GM21528 (cell line): ENCODE results near the gene NAP1L4.

ENCODE experiments used
- ATAC-seq: cut with Tn5 transposase; IDR thresholded peaks from one replicate; pipeline ENCODE4 v1.9.1; 2021; ENCODE audit warnings: mild to moderate bottlenecking, moderate library complexity; ENCODE audit not compliant: unreplicated experiment, low FRiP score

Gene NAP1L4, protein sequence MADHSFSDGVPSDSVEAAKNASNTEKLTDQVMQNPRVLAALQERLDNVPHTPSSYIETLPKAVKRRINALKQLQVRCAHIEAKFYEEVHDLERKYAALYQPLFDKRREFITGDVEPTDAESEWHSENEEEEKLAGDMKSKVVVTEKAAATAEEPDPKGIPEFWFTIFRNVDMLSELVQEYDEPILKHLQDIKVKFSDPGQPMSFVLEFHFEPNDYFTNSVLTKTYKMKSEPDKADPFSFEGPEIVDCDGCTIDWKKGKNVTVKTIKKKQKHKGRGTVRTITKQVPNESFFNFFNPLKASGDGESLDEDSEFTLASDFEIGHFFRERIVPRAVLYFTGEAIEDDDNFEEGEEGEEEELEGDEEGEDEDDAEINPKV

DNA sequence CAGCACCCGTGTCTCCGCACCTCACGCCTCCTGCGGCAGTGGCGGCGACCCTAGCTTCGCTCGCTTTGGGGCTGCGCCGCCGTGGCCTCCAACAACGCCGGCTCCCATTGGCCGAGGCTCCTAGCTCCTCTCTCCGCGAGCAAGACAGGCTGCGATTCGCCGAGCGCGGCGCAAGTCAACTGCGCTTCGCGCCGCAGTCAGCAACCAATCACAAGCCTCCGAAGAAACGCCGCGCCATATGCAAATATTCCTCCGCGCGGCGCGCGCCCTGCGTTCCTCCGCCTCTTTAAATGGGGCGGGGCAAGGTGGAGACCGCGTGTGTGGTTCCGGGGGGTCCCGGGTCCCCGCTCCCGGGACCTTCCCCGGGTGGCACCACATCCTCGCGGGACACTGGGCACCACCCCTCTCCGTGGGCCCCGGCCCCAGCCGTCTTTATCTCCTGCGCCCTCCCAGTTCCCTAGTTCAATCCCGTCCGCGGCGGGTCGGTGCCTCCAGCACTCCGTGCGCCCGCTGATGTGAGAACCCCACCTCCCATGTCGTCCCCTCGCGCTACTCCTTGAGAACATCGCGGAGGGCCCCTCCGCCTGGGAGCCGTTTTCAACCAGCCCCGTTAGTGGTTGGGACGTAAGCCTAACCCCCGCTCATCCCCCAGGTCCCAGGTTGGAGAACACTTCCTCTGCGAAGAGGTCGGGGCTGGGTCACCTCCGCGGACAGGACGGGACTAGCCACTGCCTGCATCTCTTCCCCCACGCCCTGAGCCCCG is at the start of gene NAP1L4:
Gene NAP1L4 (minus strand): TSS at position 96 of the 763 bp plus-strand sequence. CDS start 13,109 bp downstream, outside the sequence.
- ATAC-seq, result peak; percentile 79

DNA sequence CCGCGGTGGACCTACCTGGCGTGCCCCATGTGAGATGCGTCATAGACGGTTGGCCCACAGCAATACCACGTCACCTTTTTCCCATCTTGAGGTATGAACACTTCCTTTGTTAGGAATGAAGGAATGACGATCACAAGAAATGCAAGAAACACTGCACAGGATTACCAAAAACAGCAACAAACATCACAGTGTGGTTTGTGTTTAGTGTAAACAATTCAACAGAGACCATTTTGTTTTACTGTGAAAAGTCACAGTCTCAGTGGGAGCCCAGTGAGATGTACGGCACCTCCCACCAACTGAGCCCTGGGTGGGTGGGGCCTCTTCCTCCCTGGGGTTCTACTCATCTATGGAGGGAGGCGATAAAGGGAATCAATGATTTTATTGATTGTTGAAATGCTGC is 48.8 kb upstream of the NAP1L4 start:
- ATAC-seq, result no peak

DNA sequence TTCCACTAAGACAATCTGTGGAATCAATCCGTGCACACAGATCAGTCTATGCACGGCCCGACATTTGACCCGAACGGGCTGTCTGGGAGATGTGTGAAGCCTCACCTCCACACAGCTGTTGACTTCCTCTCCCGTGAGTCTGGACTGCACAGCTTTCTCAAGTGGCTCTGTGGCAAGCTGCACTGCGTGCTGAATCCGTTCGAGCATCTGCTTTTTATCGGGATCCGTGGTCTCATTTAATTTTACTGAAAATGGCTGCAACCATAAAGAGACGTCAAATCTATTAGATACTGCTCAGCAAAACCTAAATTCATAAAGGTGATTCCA is 45.8 kb upstream of the NAP1L4 start:
- ATAC-seq, result no peak

GRCh38 chr11:3037040-3037944 is 45.2 kb upstream of the NAP1L4 start:
- ATAC-seq, result no peak

DNA sequence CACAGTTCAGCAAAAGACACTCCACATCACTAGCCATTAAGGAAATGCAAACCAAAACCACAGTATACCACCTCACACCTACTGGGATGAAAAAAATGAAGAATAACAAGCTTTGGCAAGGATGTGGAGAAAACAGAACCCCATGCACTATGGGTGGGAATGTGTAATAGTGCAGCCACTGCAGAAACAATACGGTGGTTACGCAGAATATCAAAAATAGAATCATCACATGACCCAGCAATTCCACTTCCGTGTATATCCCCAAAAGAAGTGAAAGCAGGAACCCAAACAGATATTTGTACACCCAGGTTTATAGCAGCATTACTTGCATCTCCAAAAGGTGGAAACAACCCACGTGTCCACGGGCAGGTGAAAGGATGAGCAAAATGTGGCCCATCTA is 44.3 kb upstream of the NAP1L4 start:
- ATAC-seq, result no peak

- ATAC-seq, result no peak
Observed at GRCh38 chr11:3035333-3035732, 43.2 kb upstream of the NAP1L4 start.

GRCh38 chr11:3030289-3031070 is 38.4 kb upstream of the NAP1L4 start:
- no peak for ATAC-seq

DNA sequence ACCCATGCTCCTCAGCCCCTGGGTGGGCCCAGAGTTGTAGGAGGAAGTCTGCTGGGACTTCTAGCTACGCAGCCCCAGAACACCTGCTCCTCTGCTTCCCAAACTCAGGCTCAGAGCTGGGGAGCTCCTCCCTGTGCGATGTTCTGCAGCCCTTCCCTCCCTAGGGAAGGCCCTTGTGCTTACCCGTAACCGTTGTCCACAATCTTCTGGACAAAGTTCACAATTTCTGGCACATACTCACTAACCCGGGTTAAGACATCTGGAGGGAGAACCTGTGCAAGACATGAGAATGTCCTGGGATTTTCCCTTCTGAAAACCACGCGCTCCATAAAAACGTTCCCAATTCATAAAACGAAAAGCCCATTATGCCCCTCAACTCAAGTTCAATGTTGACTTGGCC is 36.7 kb upstream of the NAP1L4 start:
- ATAC-seq, result no peak

- ATAC-seq, result no peak
Observed at GRCh38 chr11:3026803-3027202, 34.7 kb upstream of the NAP1L4 start.

- ATAC-seq, result no peak
Observed at GRCh38 chr11:3022982-3023381, 30.9 kb upstream of the NAP1L4 start.

GRCh38 chr11:3022300-3022967 is 30.3 kb upstream of the NAP1L4 start:
- ATAC-seq, result no peak

GRCh38 chr11:3021125-3021524 is 29.0 kb upstream of the NAP1L4 start:
- ATAC-seq, result no peak

DNA sequence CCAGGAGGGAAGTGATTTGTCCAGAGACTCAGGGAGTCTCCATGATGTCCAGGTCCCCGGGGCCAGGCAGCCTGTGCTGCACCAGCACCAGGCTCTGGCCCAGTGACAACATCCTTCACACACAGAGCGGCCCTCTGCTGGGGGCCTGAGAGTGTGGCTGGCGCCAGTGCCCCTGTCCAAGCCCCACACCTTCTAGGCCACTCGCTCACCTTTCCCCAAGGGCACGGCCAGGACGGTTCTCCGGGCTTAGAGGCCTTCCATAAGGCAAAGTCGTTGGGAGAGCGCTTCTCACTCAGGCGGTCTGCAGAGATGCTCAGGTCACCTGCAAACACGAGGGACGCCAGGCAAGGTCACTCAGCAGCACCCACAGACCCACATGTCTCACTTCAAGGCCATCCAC is 27.9 kb upstream of the NAP1L4 start:
- ATAC-seq, result no peak

- no peak for ATAC-seq
Observed at GRCh38 chr11:3018596-3018995, 26.5 kb upstream of the NAP1L4 start.

DNA sequence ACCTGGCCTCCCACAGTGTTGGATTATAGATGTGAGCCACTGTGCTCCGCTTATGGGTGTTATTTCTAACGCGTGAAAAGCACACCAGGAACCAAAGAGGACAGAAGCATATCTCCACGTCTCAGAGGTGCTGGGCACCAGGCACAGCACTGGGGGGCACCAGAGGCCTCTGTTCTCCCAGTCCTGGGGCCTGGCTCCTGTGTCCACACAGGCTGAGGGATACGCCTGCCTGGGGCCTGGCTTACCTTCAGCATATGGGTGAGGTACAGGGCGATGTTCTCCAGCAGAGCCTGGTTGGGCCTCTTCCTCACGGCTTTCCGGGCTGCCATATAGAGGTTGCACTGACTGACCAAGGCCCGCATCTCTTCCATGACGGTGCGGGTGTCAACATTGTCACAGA is 24.7 kb upstream of the NAP1L4 start:
- no peak for ATAC-seq

DNA sequence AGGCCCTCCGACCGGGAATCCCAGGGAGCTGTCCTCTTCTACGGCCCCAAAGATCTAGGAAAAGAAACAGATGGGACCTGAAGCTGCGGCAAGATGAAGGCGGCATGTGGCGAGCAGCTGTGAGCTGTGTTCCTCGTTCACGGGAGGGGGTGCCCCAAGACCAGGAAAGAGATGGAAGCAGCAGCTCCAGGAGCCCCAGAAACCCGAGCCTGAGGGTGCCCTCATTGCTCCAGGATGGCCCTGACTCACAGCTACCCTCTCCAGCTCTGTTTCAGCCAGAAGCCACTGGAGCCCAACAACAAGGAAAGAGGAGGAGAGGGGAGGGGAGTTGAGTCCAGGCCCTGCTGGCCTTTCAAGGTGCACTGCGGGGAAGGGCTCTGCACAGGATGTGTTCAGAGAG is 23.7 kb upstream of the NAP1L4 start:
- ATAC-seq, result no peak

GRCh38 chr11:3014943-3015342 is 22.8 kb upstream of the NAP1L4 start:
- ATAC-seq, result no peak

- ATAC-seq, result no peak
Observed at GRCh38 chr11:3014057-3014938, 22.2 kb upstream of the NAP1L4 start.
